Calu3 (cell line): ENCODE results near the gene DGCR2. TPM values are rescaled to one million over a fixed set of nuclear protein-coding genes. Genes with fewer than 3 reads are reported as not detected.

Source experiments
- BruUV-seq: library from RNA; stranded (reverse); fragments of 400-500 nt; replicated peaks from 2 replicates; lab custom pipeline; 2021; lab: Mats Ljungman, UMichigan
- CTCF ChIA-PET: fragments of 300-600 bp; sonication (Branson Sonifier 250); formaldehyde crosslinking; loops from one replicate; lab custom pipeline; 2022; ENCODE audit warnings: antibody characterized with exemption; lab: Charles Lee
- DNase-seq: peaks from one replicate; pipeline ENCODE4 v3.0.0; 2022
- H3K27ac Mint-ChIP-seq: one replicate; pipeline ENCODE4 v1.8.0; 2022; ENCODE audit warnings: mixed read lengths; ENCODE audit not compliant: unreplicated experiment
- H3K27me3 Mint-ChIP-seq: one replicate; pipeline ENCODE4 v1.8.0; 2022; ENCODE audit warnings: mixed read lengths; ENCODE audit not compliant: unreplicated experiment
- H3K36me3 Mint-ChIP-seq: one replicate; pipeline ENCODE4 v1.8.0; 2022; ENCODE audit warnings: mild to moderate bottlenecking, moderate library complexity, mixed read lengths; ENCODE audit not compliant: insufficient read depth, unreplicated experiment
- H3K4me1 Mint-ChIP-seq: one replicate; pipeline ENCODE4 v1.8.0; 2022; ENCODE audit warnings: mild to moderate bottlenecking, low read depth, mixed read lengths; ENCODE audit not compliant: unreplicated experiment
- H3K4me3 Mint-ChIP-seq: one replicate; pipeline ENCODE4 v1.8.0; 2022; ENCODE audit warnings: mild to moderate bottlenecking, low read depth, moderate library complexity, mixed read lengths; ENCODE audit not compliant: unreplicated experiment
- H3K9me3 Mint-ChIP-seq: one replicate; pipeline ENCODE4 v1.8.0; 2022; ENCODE audit warnings: low read depth, mixed read lengths; ENCODE audit not compliant: unreplicated experiment
- CTCF ChIP-seq: fragments of 200-600 bp; IDR thresholded peaks from one replicate; pipeline ENCODE4 v1.8.0; 2022; ENCODE audit warnings: antibody characterized with exemption; ENCODE audit not compliant: unreplicated experiment
- intact Hi-C: fragments of 100-400 bp; cut with micrococcal nuclease; formaldehyde crosslinking; loops from one replicate; pipeline ENCODE4 v1.10.0; 2022; ENCODE audit not compliant: unreplicated experiment
- total RNA-seq: library from RNA; stranded (reverse); gene quantifications from 2 replicates; pipeline ENCODE4 v1.2.3, GENCODE V29; 2022

The DGCR2 gene
- total RNA-seq, 1 experiment from 2014 or later: 76.4 TPM

GRCh38 chr22:19132693-19133400 is 10.6 kb upstream of the DGCR2 start:
- Mint-ChIP-seq H3K27me3 (no peaks in the 10 kb centered on the region), H3K4me1 (no peaks in the 10 kb centered on the region), H3K4me3 (no peak overlapping the region), H3K27ac (no peak overlapping the region), H3K36me3 (peaks cover 31% of the 10 kb centered on the region), H3K9me3 (no peaks in the 10 kb centered on the region)
- no TSS peak for BruUV-seq
- TF ChIP-seq CTCF: no peak
- intact Hi-C loops: no loop called here
- CTCF ChIA-PET: interaction anchor here (0.7 kb wide), 1 partner anchor 21 kb away, joined by 3 read pairs; no protein-coding TSS in a partner anchor
- no peak for DNase-seq

DNA sequence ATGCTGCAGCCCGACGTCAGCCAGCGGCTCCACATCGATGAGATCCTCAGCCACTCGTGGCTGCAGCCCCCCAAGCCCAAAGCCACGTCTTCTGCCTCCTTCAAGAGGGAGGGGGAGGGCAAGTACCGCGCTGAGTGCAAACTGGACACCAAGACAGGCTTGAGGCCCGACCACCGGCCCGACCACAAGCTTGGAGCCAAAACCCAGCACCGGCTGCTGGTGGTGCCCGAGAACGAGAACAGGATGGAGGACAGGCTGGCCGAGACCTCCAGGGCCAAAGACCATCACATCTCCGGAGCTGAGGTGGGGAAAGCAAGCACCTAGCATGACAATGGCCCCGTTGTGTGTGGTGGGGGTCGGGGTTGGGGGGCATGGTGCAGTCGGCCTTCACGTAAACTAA is 9.9 kb upstream of the DGCR2 start:
- Mint-ChIP-seq H3K4me3 (no peak overlapping the region), H3K9me3 (no peaks in the 10 kb centered on the region), H3K36me3 (peaks cover 31% of the 10 kb centered on the region), H3K4me1 (no peaks in the 10 kb centered on the region), H3K27me3 (no peaks in the 10 kb centered on the region), H3K27ac (no peak overlapping the region)
- CTCF ChIA-PET: no interaction called here
- BruUV-seq: no TSS peak
- DNase-seq: no peak
- no peak for TF ChIP-seq CTCF
- intact Hi-C loops: no loop called here

DNA sequence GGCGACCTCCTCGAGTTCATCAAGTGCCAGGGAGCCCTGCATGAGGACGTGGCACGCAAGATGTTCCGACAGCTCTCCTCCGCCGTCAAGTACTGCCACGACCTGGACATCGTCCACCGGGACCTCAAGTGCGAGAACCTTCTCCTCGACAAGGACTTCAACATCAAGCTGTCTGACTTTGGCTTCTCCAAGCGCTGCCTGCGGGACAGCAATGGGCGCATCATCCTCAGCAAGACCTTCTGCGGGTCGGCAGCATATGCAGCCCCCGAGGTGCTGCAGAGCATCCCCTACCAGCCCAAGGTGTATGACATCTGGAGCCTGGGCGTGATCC is 9.4 kb upstream of the DGCR2 start:
- Mint-ChIP-seq H3K27ac (no peak overlapping the region), H3K9me3 (no peaks in the 10 kb centered on the region), H3K4me3 (no peak overlapping the region), H3K36me3 (peaks cover 26% of the 10 kb centered on the region), H3K27me3 (no peaks in the 10 kb centered on the region), H3K4me1 (no peaks in the 10 kb centered on the region)
- DNase-seq: no peak
- TF ChIP-seq CTCF: no peak
- intact Hi-C loops: no loop called here
- no TSS peak for BruUV-seq
- CTCF ChIA-PET: no interaction called here

GRCh38 chr22:19130959-19131684 is 8.9 kb upstream of the DGCR2 start, which contains the start of gene TSSK2:
Gene TSSK2, plus strand, starts transcription at chr22:19131308. Its CDS starts 92 bp downstream, at chr22:19131400.
- no peak within 1 kb of the TSS for H3K4me3 Mint-ChIP-seq
- intact Hi-C loops: no loop called here
- no peak for DNase-seq
- H3K9me3 Mint-ChIP-seq: no peaks in the 10 kb centered on the region
- H3K27ac Mint-ChIP-seq: no peak within 1 kb of the TSS
- peaks cover 22% of the 10 kb centered on the region for H3K36me3 Mint-ChIP-seq
- CTCF ChIA-PET: interaction anchor here (0.9 kb wide), 1 partner anchor 16 kb away, joined by 3 read pairs; no protein-coding TSS in a partner anchor
- no peaks in the 10 kb centered on the region for H3K4me1 Mint-ChIP-seq
- no TSS peak for BruUV-seq
- TF ChIP-seq CTCF: no peak
- H3K27me3 Mint-ChIP-seq: no peaks in the 10 kb centered on the region
